HUES6 (cell line): ENCODE data around the gene DENND1A.

Experiments used
- H3K27ac ChIP-seq: 2 replicates; pipeline ENCODE4 v1.7.0; 2013; ENCODE audit warnings: low read depth, mild to moderate bottlenecking, low read length, inconsistent platforms
- H3K27me3 ChIP-seq: 2 replicates; pipeline ENCODE4 v1.6.1; 2013; ENCODE audit warnings: low read length; ENCODE audit not compliant: control insufficient read depth, insufficient read depth
- H3K36me3 ChIP-seq: 2 replicates; pipeline ENCODE4 v1.6.1; 2013; ENCODE audit warnings: low read length; ENCODE audit not compliant: control insufficient read depth, insufficient read depth
- H3K4me1 ChIP-seq: 2 replicates; pipeline ENCODE4 v1.6.1; 2013; ENCODE audit warnings: low read length; ENCODE audit not compliant: control insufficient read depth, insufficient read depth
- H3K4me3 ChIP-seq: 2 replicates; pipeline ENCODE4 v1.5.1; 2013; ENCODE audit warnings: low read depth, low read length
- H3K9ac ChIP-seq: one replicate; pipeline ENCODE4 v1.6.1; 2013; ENCODE audit warnings: mild to moderate bottlenecking, low read length
- H3K9me3 ChIP-seq: 2 replicates; pipeline ENCODE4 v1.6.1; 2013; ENCODE audit warnings: low read depth, low read length; ENCODE audit not compliant: control insufficient read depth, insufficient read depth

Gene DENND1A

GRCh38 chr9:123607479-123607878 is 322.4 kb downstream of the DENND1A start:
- Histone ChIP-seq H3K4me1 (no peaks in the 10 kb centered on the region), H3K4me3 (no peak overlapping the region), H3K36me3 (no peaks in the 10 kb centered on the region), H3K9me3 (no peaks in the 10 kb centered on the region), H3K27me3 (no peaks in the 10 kb centered on the region), H3K9ac (no peak overlapping the region), H3K27ac (no peak overlapping the region)

- Histone ChIP-seq H3K27ac (no peak overlapping the region), H3K4me3 (no peak overlapping the region), H3K4me1 (no peaks in the 10 kb centered on the region), H3K9ac (no peak overlapping the region), H3K9me3 (no peaks in the 10 kb centered on the region), H3K36me3 (no peaks in the 10 kb centered on the region), H3K27me3 (no peaks in the 10 kb centered on the region)
Observed at GRCh38 chr9:123606141-123606540, 323.8 kb downstream of the DENND1A start.

DNA sequence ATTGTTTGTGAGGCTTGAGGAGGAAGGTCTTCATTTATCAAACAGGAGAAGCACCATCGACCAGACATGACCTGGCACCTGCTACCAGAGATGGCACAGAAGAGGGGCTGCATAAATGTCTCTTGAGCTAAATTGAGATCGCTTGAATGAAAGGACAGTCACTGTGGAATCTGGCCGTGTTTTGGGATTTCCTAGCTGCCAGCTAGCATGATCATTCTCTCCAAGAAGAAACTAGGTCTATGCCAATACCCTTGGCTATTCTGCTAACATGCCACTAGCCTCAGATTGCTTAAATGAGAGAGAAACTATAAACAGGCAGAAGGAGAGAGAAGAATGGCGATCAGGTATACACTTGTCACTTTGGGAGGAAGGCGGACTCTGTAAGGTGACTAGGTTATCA is 324.6 kb downstream of the DENND1A start:
- no peaks in the 10 kb centered on the region for H3K27me3 ChIP-seq
- H3K9me3 ChIP-seq = no peaks in the 10 kb centered on the region
- no peaks in the 10 kb centered on the region for H3K36me3 ChIP-seq
- no peak overlapping the region for H3K4me3 ChIP-seq
- no peaks in the 10 kb centered on the region for H3K4me1 ChIP-seq
- no peak overlapping the region for H3K27ac ChIP-seq
- no peak overlapping the region for H3K9ac ChIP-seq

- no peak overlapping the region for H3K9ac ChIP-seq
- no peak overlapping the region for H3K27ac ChIP-seq
- no peaks in the 10 kb centered on the region for H3K36me3 ChIP-seq
- no peaks in the 10 kb centered on the region for H3K9me3 ChIP-seq
- H3K27me3 ChIP-seq = no peaks in the 10 kb centered on the region
- H3K4me1 ChIP-seq = no peaks in the 10 kb centered on the region
- H3K4me3 ChIP-seq = no peak overlapping the region
Observed at GRCh38 chr9:123604861-123605260, 325.1 kb downstream of the DENND1A start.

GRCh38 chr9:123601828-123602227 is 328.1 kb downstream of the DENND1A start:
- no peaks in the 10 kb centered on the region for H3K36me3 ChIP-seq
- H3K9me3 ChIP-seq = no peaks in the 10 kb centered on the region
- no peaks in the 10 kb centered on the region for H3K27me3 ChIP-seq
- H3K4me1 ChIP-seq = peaks cover 5% of the 10 kb centered on the region
- no peak overlapping the region for H3K9ac ChIP-seq
- no peak overlapping the region for H3K27ac ChIP-seq
- H3K4me3 ChIP-seq = no peak overlapping the region

- Histone ChIP-seq H3K9ac (no peak overlapping the region), H3K4me1 (peaks cover 11% of the 10 kb centered on the region), H3K27ac (no peak overlapping the region), H3K36me3 (no peaks in the 10 kb centered on the region), H3K4me3 (no peak overlapping the region), H3K27me3 (no peaks in the 10 kb centered on the region), H3K9me3 (no peaks in the 10 kb centered on the region)
Observed at GRCh38 chr9:123599781-123600180, 330.1 kb downstream of the DENND1A start.

DNA sequence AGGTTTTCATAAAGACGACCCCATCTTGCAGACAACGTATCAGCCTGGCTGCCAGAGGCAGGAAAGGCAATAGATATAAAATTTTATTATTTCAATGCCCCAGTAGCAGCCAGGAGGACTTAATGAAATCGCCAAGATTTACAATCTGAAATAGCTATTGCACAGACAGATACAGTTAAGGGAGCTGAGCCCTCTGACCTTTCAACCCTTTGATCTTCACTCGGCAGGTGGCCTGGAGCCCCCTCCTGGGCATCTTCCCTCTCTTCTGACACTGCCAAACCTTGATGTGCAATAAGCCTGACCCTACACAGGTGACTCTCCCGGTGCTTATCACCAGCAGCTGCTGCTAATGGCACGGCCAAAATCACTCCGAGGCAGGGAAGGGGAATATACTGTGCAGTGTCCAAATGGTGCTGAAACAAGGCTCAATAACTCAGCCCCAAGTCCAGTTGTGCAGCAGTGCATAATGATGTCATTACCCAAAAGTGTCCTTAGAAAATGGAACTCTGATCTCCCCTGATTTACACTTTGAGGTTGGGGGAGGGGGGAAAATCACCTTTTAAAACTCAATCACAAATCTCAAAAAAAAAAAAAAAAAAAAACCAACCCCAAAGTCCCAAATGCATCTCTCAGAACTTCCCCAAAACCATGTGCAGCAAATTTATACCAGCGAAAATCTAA is 331.9 kb downstream of the DENND1A start:
- Histone ChIP-seq H3K9me3 (no peaks in the 10 kb centered on the region), H3K4me3 (no peak overlapping the region), H3K27ac (no peak overlapping the region), H3K4me1 (peaks cover 14% of the 10 kb centered on the region), H3K9ac (no peak overlapping the region), H3K27me3 (no peaks in the 10 kb centered on the region), H3K36me3 (no peaks in the 10 kb centered on the region)

DNA sequence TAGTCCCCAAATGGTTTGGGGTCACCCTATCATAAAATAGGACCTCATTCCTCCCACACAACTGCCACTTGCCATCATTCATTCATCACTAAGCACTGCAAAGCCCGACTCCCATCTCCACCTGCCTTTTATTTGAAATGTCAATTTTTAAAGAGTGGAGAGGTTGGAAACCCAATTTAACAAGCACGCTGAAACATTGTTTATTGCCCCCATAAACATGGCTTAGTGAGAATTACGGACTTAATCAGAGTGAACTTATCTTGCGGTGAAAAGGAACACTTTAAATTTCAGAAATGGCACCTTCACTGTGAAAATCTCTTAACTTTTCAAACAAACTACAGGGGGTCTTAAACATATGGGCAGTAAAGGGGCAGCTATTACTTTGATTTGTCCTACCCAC is 332.9 kb downstream of the DENND1A start:
- Histone ChIP-seq H3K27me3 (no peaks in the 10 kb centered on the region), H3K9me3 (no peaks in the 10 kb centered on the region), H3K4me3 (no peak overlapping the region), H3K36me3 (no peaks in the 10 kb centered on the region), H3K27ac (no peak overlapping the region), H3K9ac (no peak overlapping the region), H3K4me1 (peaks cover 14% of the 10 kb centered on the region)

GRCh38 chr9:123591283-123591682 is 338.6 kb downstream of the DENND1A start:
- Histone ChIP-seq H3K9me3 (peaks cover 18% of the 10 kb centered on the region), H3K4me1 (peaks cover 9% of the 10 kb centered on the region; the same call in 1 of the 2 replicates), H3K36me3 (0 out of 2 replicates have a peak, but pooled peaks cover 2% of the 10 kb centered on the region), H3K9ac (no peak overlapping the region), H3K27me3 (no peaks in the 10 kb centered on the region), H3K27ac (no peak overlapping the region), H3K4me3 (no peak overlapping the region)

- H3K9ac ChIP-seq = no peak overlapping the region
- H3K4me3 ChIP-seq = no peak overlapping the region
- H3K36me3 ChIP-seq = 0 out of 2 replicates have a peak, but pooled peaks cover 2% of the 10 kb centered on the region
- H3K27me3 ChIP-seq = no peaks in the 10 kb centered on the region
- H3K27ac ChIP-seq = no peak overlapping the region
- peaks cover 9% of the 10 kb centered on the region; the same call in 1 of the 2 replicates for H3K4me1 ChIP-seq
- H3K9me3 ChIP-seq = peaks cover 18% of the 10 kb centered on the region
Observed at GRCh38 chr9:123590499-123590898, 339.4 kb downstream of the DENND1A start.

GRCh38 chr9:123589361-123590239 is 340.3 kb downstream of the DENND1A start:
- no peaks in the 10 kb centered on the region for H3K27me3 ChIP-seq
- 0 out of 2 replicates have a peak, but pooled peaks cover 2% of the 10 kb centered on the region for H3K36me3 ChIP-seq
- no peak overlapping the region for H3K27ac ChIP-seq
- H3K4me3 ChIP-seq = no peak overlapping the region
- no peak overlapping the region for H3K9ac ChIP-seq
- H3K4me1 ChIP-seq = peaks cover 1% of the 10 kb centered on the region; the same call in 1 of the 2 replicates
- H3K9me3 ChIP-seq = peaks cover 18% of the 10 kb centered on the region
